ENCODE measurements around the gene WASHC2C.
"Not testable (repeated sequence)": the region's sequence is repeated elsewhere in the genome, so short reads cannot be mapped to it uniquely, and the experiment has no call there.

WASHC2C gene

GRCh38 chr10:45809837-45810236 is 82.8 kb downstream of the WASHC2C start:
- no peak overlapping the region for H3K4me3 ChIP-seq (ENCODE audit: low read depth, low read length)
- ChIA-PET CTCF (no interaction called here), POLR2A (no interaction called here)
- peak; percentile 9 for TF ChIP-seq CTCF (IDR thresholded peaks at IDR 0.05; ENCODE audit: insufficient read depth, low read length, missing control alignments)
- no peak for DNase-seq (ENCODE audit: low read depth, low spot score)

DNA sequence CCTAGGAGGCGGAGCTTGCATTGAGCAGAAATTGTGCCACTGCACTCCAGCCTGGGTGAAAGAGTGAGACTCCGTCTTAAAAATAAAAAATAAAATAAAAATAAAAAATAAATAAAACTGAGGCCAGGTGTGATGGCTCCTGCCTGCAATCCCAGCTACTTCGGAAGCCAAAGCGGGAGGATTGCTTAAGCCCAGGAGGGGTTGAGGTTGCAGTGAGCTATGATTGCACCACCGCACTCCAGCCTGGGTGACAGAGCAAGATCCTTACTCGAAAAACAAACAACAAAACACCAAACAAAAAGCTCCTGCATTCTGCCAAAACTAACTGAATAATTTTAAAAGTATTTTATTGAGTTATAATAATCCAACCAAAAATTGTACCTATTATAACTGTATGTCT is 84.0 kb downstream of the WASHC2C start:
- no peak for TF ChIP-seq CTCF (IDR thresholded peaks at IDR 0.05; ENCODE audit: insufficient read depth, low read length, missing control alignments)
- DNase-seq (ENCODE audit: low read depth, low spot score) = no peak
- CTCF ChIA-PET = no interaction called here
- H3K4me3 ChIP-seq (ENCODE audit: low read depth, low read length) = no peak overlapping the region
- POLR2A ChIA-PET = no interaction called here

DNA sequence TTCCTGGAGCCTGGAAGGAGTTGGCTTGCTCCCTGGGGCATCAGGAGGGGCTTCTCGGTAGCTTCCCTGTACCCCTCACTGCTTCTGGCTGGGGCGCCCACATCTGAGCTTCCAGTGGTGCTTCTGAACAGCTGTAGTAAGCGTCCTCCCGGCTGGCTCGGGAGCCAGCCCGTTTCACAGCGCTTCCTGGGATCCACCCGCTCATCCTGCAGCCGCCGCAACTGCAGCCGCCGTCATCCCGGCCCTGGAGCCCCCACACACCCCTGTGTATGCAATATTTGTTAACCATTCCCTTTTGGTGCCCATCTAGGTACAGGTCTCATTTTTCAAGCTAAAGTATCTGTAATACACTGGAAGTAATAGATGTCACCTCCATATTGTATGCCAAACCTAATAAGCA is 85.9 kb downstream of the WASHC2C start:
- DNase-seq (ENCODE audit: low read depth, low spot score); CTCF ChIA-PET; H3K4me3 ChIP-seq (ENCODE audit: low read depth, low read length); POLR2A ChIA-PET: not testable (repeated sequence)

DNA sequence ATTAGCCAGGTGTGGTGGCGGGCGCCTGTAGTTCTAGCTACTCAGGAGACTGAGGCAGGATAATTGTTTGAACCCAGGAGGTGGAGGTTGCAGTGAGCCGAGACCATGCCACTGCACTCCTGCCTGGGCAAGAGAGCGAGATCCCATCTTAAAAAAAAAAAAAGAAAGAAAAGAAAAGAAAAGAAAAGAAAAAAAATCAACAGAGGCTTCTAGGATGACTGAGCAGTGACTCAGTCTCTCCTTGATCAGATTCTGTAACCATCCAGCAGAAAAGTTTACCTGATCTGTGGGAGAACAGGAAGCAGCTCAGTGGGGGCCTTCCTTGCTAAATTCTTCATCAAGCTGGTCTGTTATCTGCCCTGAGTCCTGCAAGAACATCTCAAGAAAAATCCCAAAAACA is 87.1 kb downstream of the WASHC2C start:
- CTCF ChIA-PET; POLR2A ChIA-PET; H3K4me3 ChIP-seq (ENCODE audit: low read depth, low read length); DNase-seq (ENCODE audit: low read depth, low spot score): not testable (repeated sequence)

- DNase-seq (ENCODE audit: low read depth, low spot score) = no peak
- no peak for TF ChIP-seq CTCF (IDR thresholded peaks at IDR 0.05; ENCODE audit: insufficient read depth, low read length, missing control alignments)
- CTCF ChIA-PET = no interaction called here
- no peak overlapping the region for H3K4me3 ChIP-seq (ENCODE audit: low read depth, low read length)
- POLR2A ChIA-PET = no interaction called here
These were observed 90.2 kb downstream of the WASHC2C start for GRCh38 chr10:45817130-45817859.

- CTCF ChIA-PET = no interaction called here
- no peak for TF ChIP-seq CTCF (IDR thresholded peaks at IDR 0.05; ENCODE audit: insufficient read depth, low read length, missing control alignments)
- no peak overlapping the region for H3K4me3 ChIP-seq (ENCODE audit: low read depth, low read length)
- POLR2A ChIA-PET = no interaction called here
- no peak for DNase-seq (ENCODE audit: low read depth, low spot score)
These were observed 90.8 kb downstream of the WASHC2C start for GRCh38 chr10:45817912-45818311.

GRCh38 chr10:45819552-45819951 is 92.5 kb downstream of the WASHC2C start:
- no peak for DNase-seq (ENCODE audit: low read depth, low spot score)
- TF ChIP-seq CTCF (IDR thresholded peaks at IDR 0.05; ENCODE audit: insufficient read depth, low read length, missing control alignments) = no peak
- ChIA-PET POLR2A (no interaction called here), CTCF (no interaction called here)
- no peak overlapping the region for H3K4me3 ChIP-seq (ENCODE audit: low read depth, low read length)

- DNase-seq (ENCODE audit: low read depth, low spot score); POLR2A ChIA-PET; H3K4me3 ChIP-seq (ENCODE audit: low read depth, low read length); CTCF ChIA-PET: not testable (repeated sequence)
These were observed 93.2 kb downstream of the WASHC2C start for GRCh38 chr10:45820107-45820830.

DNA sequence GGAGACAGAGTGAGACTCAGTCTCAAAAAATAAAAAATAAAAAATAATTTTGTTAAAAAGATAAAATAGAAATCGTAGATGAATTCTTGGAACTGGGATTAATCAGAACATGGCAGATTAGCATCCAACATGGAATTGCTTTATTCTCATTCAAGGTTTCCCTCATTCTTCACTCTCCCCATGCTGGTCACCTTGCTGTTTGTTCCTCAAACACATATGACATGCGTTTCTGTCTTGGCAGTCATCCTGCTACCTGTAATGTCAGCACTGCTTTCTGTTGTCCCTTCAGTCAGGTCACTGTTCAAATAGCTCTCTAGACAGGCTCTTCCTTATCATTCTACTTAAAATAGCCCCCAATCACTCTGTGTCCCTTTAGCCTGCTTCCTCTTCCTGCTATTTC is 95.9 kb downstream of the WASHC2C start:
- CTCF ChIA-PET; DNase-seq (ENCODE audit: low read depth, low spot score); H3K4me3 ChIP-seq (ENCODE audit: low read depth, low read length); POLR2A ChIA-PET: not testable (repeated sequence)
